Spleen (tissue), 11 donors: ENCODE measurements around the gene OGFOD3. TPM values are rescaled to one million over a fixed set of nuclear protein-coding genes. Genes with fewer than 3 reads are reported as not detected.
"Not testable (repeated sequence)": the region's sequence is repeated elsewhere in the genome, so short reads cannot be mapped to it uniquely, and the experiment has no call there.

Experiments used
- DNase-seq: peaks from one replicate; pipeline ENCODE4 v3.0.0-alpha.2; 2020
- H3K27ac ChIP-seq, 8 donors: fragments of 200-600 bp; sonication (generic) in 7 of 8; 1 replicate in 4 of 8; 2 replicates in 4 of 8; pipeline versions ENCODE4 v1.5.0 to v1.8.0; 2016 to 2021; ENCODE audit warnings: inconsistent platforms in 4 of 8, mild to moderate bottlenecking in 4 of 8, moderate library complexity in 1 of 8
- H3K27me3 ChIP-seq, 7 donors: fragments of 200-600 bp; sonication (generic) in 6 of 7; replicated peaks in 1 of 7; 1 replicate in 4 of 7; 2 replicates in 3 of 7; pipeline versions ENCODE4 v1.5.0 to v1.8.0; 2016 to 2021; ENCODE audit warnings: inconsistent platforms in 3 of 7, mild to moderate bottlenecking in 1 of 7
- H3K36me3 ChIP-seq, 6 donors: fragments of 200-600 bp; sonication (generic) in 5 of 6; 1 replicate in 4 of 6; 2 replicates in 2 of 6; pipeline versions ENCODE4 v1.5.0 to v1.8.0; 2016 to 2021; ENCODE audit warnings: inconsistent platforms in 2 of 6
- H3K4me1 ChIP-seq, 6 donors: fragments of 200-600 bp; sonication (generic) in 5 of 6; 1 replicate in 3 of 6; 2 replicates in 3 of 6; pipeline versions ENCODE4 v1.5.0 to v1.8.0; 2016 to 2021; ENCODE audit warnings: inconsistent platforms in 3 of 6
- H3K4me3 ChIP-seq, 8 donors: fragments of 200-600 bp; sonication (generic) in 7 of 8; 1 replicate in 4 of 8; 2 replicates in 4 of 8; pipeline versions ENCODE4 v1.5.0 to v1.8.0; 2016 to 2021; ENCODE audit warnings: inconsistent platforms in 4 of 8, mild to moderate bottlenecking in 4 of 8, moderate library complexity in 2 of 8
- H3K9me3 ChIP-seq, 8 donors: fragments of 200-600 bp; sonication (generic) in 7 of 8; 1 replicate in 4 of 8; 2 replicates in 4 of 8; pipeline versions ENCODE4 v1.5.0 to v1.8.0; 2016 to 2021; ENCODE audit warnings: inconsistent platforms in 4 of 8
- POLR2A ChIP-seq, 3 donors: fragments of 450-650 bp; IDR thresholded peaks; one replicate each; pipeline ENCODE4 v1.5.1; 2017; ENCODE audit warnings: antibody characterized with exemption in 3 of 3, mild to moderate bottlenecking in 1 of 3
- POLR2AphosphoS5 ChIP-seq, 3 donors: sonication (generic); formaldehyde crosslinking; IDR thresholded peaks; one replicate each; pipeline ENCODE4 v1.5.1; 2017; ENCODE audit warnings: antibody characterized with exemption in 3 of 3
- WGBS, 5 donors: extraction: QIAGEN DNeasy Blood & Tissue Kit in 3 of 5; methylation state at CpG; one replicate each; pipeline versions ENCODE4 v1.1.5 to v1.1.7; 2013 to 2018; 5-methylcytosine and 5-hydroxymethylcytosine counted together
- intact Hi-C: fragments of 100-400 bp; cut with DNase I; formaldehyde crosslinking; loops from one replicate; pipeline ENCODE4 v1.15.0; 2023; ENCODE audit warnings: low total_unique reads
- polyA plus RNA-seq, 3 donors: library from polyadenylated mRNA; stranded (reverse); fragments of 200-250 nt; gene quantifications; one replicate each; pipeline ENCODE4 v1.2.1, GENCODE V29; 2013
- total RNA-seq, 7 donors: library from RNA; depleted of rRNA in 3 of 7; stranded (reverse); fragments of >200 nt in 3 of 7; fragmentation: NEBNext Ultra II Directional in 4 of 7; extraction: Animal tissue kit (Norgen Biotek cat#: 25700) in 4 of 7; gene quantifications; one replicate each; pipeline versions ENCODE4 v1.1.0 to v1.2.1, GENCODE V29; 2016 to 2021
- TF ChIP-seq, protein P1 (sequence below), 11 experiments: fragments of 200-600 bp in 7 of 11; fragments of 450-650 bp in 4 of 11; sonication (generic) in 4 of 11; IDR thresholded peaks in 8 of 11; conservative IDR thresholded peaks in 3 of 11; 1 replicate in 7 of 11; 2 replicates in 4 of 11; pipeline versions ENCODE4 v1.4.0 to v1.8.0; 2016 to 2021; ENCODE audit warnings: antibody characterized with exemption in 11 of 11, inconsistent platforms in 4 of 11, mild to moderate bottlenecking in 1 of 11
- donor health status: healthy with polysubstance abuse.
- donor health status: DM: no; HTN: no; CAD: no; lungs with moderate emphysema.
- donor health status: DM: no; HTN: no; CAD: no.
- donor health status: Bipolar disorder and iron deficiency.
- donor health status: healthy.
- donor health status: DM: no; HTN: no; CAD: no.
- donor health status: DM: yes; HTN: yes; CAD: no.

The OGFOD3 gene
- total and polyA plus RNA-seq, 10 donors: 10.3 to 28.1 (median 21.8) TPM

DNA sequence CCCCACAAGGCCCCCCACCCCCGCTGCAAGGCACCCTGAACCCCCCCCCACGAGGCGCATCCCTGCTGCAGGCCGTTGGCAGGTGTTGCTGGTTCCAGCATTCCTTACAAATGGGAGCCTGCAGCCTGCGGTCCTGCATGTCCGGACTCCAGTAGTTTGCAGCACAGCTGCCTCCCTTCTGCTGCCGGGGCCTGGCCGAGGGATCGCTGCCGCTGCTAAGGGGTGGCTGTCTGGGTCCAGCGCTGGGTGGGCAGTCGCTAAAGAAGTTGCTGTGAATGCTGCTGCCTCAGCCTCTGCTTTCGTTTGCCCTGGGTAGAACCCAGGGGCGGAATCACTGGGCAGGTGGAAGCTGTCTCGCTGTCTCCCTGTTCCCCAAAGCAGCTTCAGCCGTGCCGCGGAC lies 35.0 kb downstream of the OGFOD3 start:
- peaks cover 0 to 29% (median 5%) of the 10 kb centered on the region in 6 donors for H3K4me1 ChIP-seq
- DNase-seq: no peak
- H3K27me3 ChIP-seq: peaks cover 0 to 86% (median 45%) of the 10 kb centered on the region in 7 donors
- TF ChIP-seq POLR2A (IDR thresholded peaks at IDR 0.05) (no peak), POLR2AphosphoS5 (IDR thresholded peaks at IDR 0.05) (no peak)
- TF ChIP-seq, protein P1, sequence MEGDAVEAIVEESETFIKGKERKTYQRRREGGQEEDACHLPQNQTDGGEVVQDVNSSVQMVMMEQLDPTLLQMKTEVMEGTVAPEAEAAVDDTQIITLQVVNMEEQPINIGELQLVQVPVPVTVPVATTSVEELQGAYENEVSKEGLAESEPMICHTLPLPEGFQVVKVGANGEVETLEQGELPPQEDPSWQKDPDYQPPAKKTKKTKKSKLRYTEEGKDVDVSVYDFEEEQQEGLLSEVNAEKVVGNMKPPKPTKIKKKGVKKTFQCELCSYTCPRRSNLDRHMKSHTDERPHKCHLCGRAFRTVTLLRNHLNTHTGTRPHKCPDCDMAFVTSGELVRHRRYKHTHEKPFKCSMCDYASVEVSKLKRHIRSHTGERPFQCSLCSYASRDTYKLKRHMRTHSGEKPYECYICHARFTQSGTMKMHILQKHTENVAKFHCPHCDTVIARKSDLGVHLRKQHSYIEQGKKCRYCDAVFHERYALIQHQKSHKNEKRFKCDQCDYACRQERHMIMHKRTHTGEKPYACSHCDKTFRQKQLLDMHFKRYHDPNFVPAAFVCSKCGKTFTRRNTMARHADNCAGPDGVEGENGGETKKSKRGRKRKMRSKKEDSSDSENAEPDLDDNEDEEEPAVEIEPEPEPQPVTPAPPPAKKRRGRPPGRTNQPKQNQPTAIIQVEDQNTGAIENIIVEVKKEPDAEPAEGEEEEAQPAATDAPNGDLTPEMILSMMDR (IDR thresholded peaks at IDR 0.05 in 8 of 11, conservative IDR thresholded peaks at IDR 0.05 in 3 of 11): no peak
- H3K27ac ChIP-seq: no peak overlapping the region
- H3K36me3 ChIP-seq: no peaks in the 10 kb centered on the region
- H3K4me3 ChIP-seq: no peak overlapping the region
- no peaks in the 10 kb centered on the region for H3K9me3 ChIP-seq
- intact Hi-C loops: no loop called here
- WGBS, 5 donors: 64 to 76% (median 71%) methylated on average over 9 to 18 of the region's 18 CpGs

DNA sequence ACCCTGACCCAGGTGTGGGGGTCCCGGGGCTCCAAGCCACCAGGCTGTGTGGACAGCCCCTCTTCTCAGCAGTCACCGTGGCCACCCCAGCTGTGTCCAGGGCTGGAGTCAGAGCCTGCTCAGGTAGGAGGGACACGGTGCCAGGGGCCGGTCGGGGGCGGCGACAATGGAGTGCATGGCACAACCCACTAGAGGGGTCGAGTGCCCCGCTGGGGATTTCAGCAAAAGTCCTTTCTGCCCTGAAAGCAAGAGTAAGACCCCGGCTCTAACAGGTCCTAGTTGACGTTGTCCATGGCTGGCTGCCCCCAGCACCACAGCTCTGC lies 35.5 kb downstream of the OGFOD3 start:
- Histone ChIP-seq H3K27me3 (peaks cover 0 to 92% (median 45%) of the 10 kb centered on the region in 7 donors), H3K36me3 (no peaks in the 10 kb centered on the region), H3K9me3 (no peaks in the 10 kb centered on the region), H3K4me3 (no peak overlapping the region), H3K27ac (no peak overlapping the region), H3K4me1 (peaks cover 0 to 25% (median 5%) of the 10 kb centered on the region in 6 donors)
- 68 to 94% (median 80%) methylated on average over 3 to 11 of the region's 11 CpGs for WGBS, 5 donors
- intact Hi-C loops: no loop called here
- TF ChIP-seq, protein P1 (IDR thresholded peaks at IDR 0.05 in 8 of 11, conservative IDR thresholded peaks at IDR 0.05 in 3 of 11): no peak
- no peak for TF ChIP-seq POLR2AphosphoS5 (IDR thresholded peaks at IDR 0.05)
- DNase-seq: no peak

DNA sequence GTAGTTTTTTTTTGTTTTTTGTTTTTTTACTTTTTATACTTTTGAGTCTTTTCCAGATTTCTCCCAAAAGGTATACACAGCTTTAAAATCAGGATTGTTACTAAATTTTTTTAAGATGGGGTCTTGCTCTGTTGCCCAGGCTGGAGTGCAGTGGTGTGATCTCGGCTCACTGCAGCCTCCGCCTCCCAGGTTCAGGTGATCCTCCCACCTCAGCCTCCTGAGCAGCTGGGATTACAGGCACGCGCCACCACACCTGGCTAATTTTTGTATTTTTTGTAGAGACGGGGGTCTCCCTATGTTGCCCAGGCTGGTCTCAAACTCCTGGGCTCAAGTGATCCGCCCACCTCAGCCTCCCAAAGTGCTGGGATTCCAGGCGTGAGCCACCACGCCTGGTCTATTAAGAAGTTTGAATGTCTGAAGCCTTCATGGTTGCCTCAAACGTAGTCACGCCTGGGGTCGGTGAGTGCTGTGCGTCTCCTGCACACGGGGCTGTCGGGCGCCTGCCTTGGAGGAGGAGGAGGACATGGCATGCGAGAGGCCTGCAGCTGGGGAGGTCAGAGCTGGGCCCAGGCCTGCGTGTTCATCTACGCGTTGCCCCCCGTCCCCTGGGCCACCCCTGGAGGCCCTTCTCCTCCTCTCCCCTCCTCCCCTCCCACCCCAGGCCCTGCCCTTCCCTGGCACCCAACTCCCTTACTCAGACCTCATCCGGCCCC lies 36.0 kb downstream of the OGFOD3 start:
- intact Hi-C loops, H3K36me3 ChIP-seq, DNase-seq, H3K9me3 ChIP-seq, H3K27ac ChIP-seq, H3K4me3 ChIP-seq: not testable (repeated sequence)
- peaks cover 0 to 22% (median 4%) of the 10 kb centered on the region in 6 donors for H3K4me1 ChIP-seq
- peaks cover 0 to 93% (median 45%) of the 10 kb centered on the region in 7 donors for H3K27me3 ChIP-seq
- WGBS, 5 donors: 84 to 90% (median 87%) methylated on average over 18 to 21 of the region's 21 CpGs

DNA sequence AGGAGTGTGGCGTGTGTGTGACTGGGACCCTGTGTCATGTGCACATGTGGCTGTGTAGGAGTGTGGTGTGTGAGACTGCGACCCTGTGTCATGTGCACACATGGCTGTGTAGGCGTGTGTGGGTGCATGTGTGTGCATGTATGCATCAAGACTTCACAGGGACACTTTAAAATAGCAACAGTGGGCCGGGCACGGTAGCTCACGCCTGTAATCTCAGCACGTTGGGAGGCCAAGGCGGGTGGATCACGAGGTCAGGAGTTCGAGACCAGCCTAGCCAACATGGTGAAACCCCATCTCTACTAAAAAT lies 36.7 kb downstream of the OGFOD3 start:
- H3K27me3 ChIP-seq: peaks cover 0 to 87% (median 42%) of the 10 kb centered on the region in 7 donors

DNA sequence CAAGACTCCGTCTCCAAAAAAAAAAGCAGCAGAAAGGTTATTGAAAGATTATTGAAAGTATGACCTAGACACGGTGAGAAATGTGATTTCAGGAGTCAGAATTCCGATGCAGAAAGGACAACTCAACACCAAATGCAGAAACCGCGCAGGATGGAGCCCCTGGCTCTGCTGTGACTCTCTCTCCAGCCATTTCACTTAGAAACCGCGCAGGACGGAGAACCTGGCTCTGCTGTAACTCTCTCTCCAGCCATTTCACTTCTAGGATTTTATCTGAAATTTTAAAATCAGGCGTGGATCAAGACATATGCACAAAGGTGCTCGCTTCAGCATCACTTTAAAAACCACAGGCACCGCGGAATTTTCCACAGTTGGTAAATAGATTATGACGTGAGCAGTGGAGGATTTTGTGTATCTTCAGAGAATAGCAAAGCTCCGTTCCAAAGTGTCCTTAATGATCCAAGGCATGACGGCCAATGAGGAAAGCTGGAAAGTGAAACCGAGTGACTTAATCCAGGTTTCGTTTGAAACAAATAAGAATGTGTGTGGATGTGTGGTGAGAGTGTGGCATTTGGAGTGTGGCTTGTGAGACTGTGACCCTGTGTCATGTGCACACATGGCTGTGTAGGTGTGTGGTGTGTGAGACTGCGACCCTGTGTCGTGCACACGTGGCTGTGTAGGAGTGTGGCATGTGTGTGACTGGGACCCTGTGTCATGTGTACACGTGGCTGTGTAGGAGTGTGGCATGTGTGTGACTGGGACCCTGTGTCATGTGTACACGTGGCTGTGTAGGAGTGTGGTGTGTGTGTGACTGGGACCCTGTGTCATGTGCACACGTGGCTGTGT lies 37.3 kb downstream of the OGFOD3 start:
- Histone ChIP-seq H3K9me3 (no peaks in the 10 kb centered on the region), H3K27ac (no peak overlapping the region), H3K4me3 (no peak overlapping the region), H3K27me3 (peaks cover 0 to 87% (median 39%) of the 10 kb centered on the region in 7 donors), H3K4me1 (peaks cover 0 to 11% (median 0%) of the 10 kb centered on the region in 6 donors), H3K36me3 (no peaks in the 10 kb centered on the region)
- 64 to 76% (median 67%) methylated on average over 23 of the region's 23 CpGs for WGBS, 5 donors
- DNase-seq: no peak
- intact Hi-C loops: no loop called here
- no peak for TF ChIP-seq POLR2AphosphoS5 (IDR thresholded peaks at IDR 0.05)
- TF ChIP-seq, protein P1 (IDR thresholded peaks at IDR 0.05 in 8 of 11, conservative IDR thresholded peaks at IDR 0.05 in 3 of 11): no peak
- no peak for TF ChIP-seq POLR2A (IDR thresholded peaks at IDR 0.05)

More for the DNA sequence above, 36.7 kb downstream of the OGFOD3 start:
- H3K36me3 ChIP-seq, DNase-seq, H3K4me3 ChIP-seq, H3K27ac ChIP-seq, H3K9me3 ChIP-seq, intact Hi-C loops: not testable (repeated sequence)
- peaks cover 0 to 15% (median under 1%) of the 10 kb centered on the region in 6 donors for H3K4me1 ChIP-seq
- WGBS, 5 donors: 69 to 85% (median 80%) methylated on average over 10 of the region's 10 CpGs
